Prostate gland (tissue), 2 donors: ENCODE measurements around the gene ERCC5. TPM values are rescaled to one million over a fixed set of nuclear protein-coding genes. Genes with fewer than 3 reads are reported as not detected.

Experiments used
- DNase-seq: peaks from one replicate; pipeline ENCODE4 v3.0.0-alpha.2; 2019; ENCODE audit warnings: low spot score
- H3K27ac ChIP-seq, 2 donors: fragments of 200-600 bp; sonication (generic); 2 replicates each; pipeline ENCODE4 v1.5.1; 2017 to 2019
- H3K27me3 ChIP-seq: fragments of 200-600 bp; sonication (generic); replicated peaks from 2 replicates; pipeline ENCODE4 v1.5.1; 2019; ENCODE audit not compliant: insufficient read depth
- H3K36me3 ChIP-seq, 2 donors: fragments of 200-600 bp; sonication (generic); 1 replicate in 1 of 2; 2 replicates in 1 of 2; pipeline versions ENCODE4 v1.5.1 to v1.8.1; 2017 to 2019
- H3K4me1 ChIP-seq: fragments of 200-600 bp; sonication (generic); replicated peaks from 2 replicates; pipeline ENCODE4 v1.5.1; 2019
- H3K4me3 ChIP-seq, 2 donors: fragments of 200-600 bp; sonication (generic); 2 replicates each; pipeline ENCODE4 v1.5.1; 2017 to 2019
- H3K9me3 ChIP-seq: fragments of 200-600 bp; sonication (generic); 2 replicates; pipeline ENCODE4 v1.5.1; 2017
- POLR2A ChIP-seq: fragments of 450-650 bp; IDR thresholded peaks from one replicate; pipeline ENCODE4 v1.6.1; 2016; ENCODE audit warnings: antibody characterized with exemption, mild to moderate bottlenecking
- POLR2AphosphoS5 ChIP-seq: sonication (generic); formaldehyde crosslinking; IDR thresholded peaks from one replicate; pipeline ENCODE4 v1.6.1; 2017; ENCODE audit warnings: antibody characterized with exemption
- WGBS: methylation state at CpG from one replicate; pipeline ENCODE4 v1.1.5; 2018; 5-methylcytosine and 5-hydroxymethylcytosine counted together
- intact Hi-C: fragments of 100-400 bp; cut with DNase I; formaldehyde crosslinking; loops from one replicate; pipeline ENCODE4 v1.14.2; 2022
- total RNA-seq, 2 donors: library from RNA; depleted of rRNA; stranded (reverse); fragments of >200 nt; gene quantifications; one replicate each; pipeline ENCODE4 v1.1.0, GENCODE V29; 2016
- TF ChIP-seq, protein P1 (sequence below), 4 experiments: fragments of 200-600 bp in 2 of 4; fragments of 450-650 bp in 2 of 4; sonication (generic) in 2 of 4; IDR thresholded peaks; 1 replicate in 3 of 4; 2 replicates in 1 of 4; pipeline ENCODE4 v1.5.1; 2016 to 2019; ENCODE audit warnings: antibody characterized with exemption in 4 of 4, mild to moderate bottlenecking in 2 of 4, moderate library complexity in 2 of 4

The ERCC5 gene
- total RNA-seq, 2 donors from 2014 or later: 60.9 to 72.7 TPM

GRCh38 chr13:102915393-102915930 lies 69.6 kb downstream of the ERCC5 start:
- 74% methylated on average over 3 of the region's 3 CpGs for WGBS
- no peaks in the 10 kb centered on the region for H3K4me1 ChIP-seq
- H3K4me3 ChIP-seq: no peak overlapping the region
- no peak overlapping the region for H3K27ac ChIP-seq
- no peaks in the 10 kb centered on the region for H3K27me3 ChIP-seq
- no peaks in the 10 kb centered on the region for H3K36me3 ChIP-seq
- intact Hi-C loops: loop anchor here (2.0 kb wide), 1 partner anchor 225 kb away; no protein-coding TSS in a partner anchor
- H3K9me3 ChIP-seq: no peaks in the 10 kb centered on the region
- no peak for TF ChIP-seq POLR2A
- TF ChIP-seq, protein P1, sequence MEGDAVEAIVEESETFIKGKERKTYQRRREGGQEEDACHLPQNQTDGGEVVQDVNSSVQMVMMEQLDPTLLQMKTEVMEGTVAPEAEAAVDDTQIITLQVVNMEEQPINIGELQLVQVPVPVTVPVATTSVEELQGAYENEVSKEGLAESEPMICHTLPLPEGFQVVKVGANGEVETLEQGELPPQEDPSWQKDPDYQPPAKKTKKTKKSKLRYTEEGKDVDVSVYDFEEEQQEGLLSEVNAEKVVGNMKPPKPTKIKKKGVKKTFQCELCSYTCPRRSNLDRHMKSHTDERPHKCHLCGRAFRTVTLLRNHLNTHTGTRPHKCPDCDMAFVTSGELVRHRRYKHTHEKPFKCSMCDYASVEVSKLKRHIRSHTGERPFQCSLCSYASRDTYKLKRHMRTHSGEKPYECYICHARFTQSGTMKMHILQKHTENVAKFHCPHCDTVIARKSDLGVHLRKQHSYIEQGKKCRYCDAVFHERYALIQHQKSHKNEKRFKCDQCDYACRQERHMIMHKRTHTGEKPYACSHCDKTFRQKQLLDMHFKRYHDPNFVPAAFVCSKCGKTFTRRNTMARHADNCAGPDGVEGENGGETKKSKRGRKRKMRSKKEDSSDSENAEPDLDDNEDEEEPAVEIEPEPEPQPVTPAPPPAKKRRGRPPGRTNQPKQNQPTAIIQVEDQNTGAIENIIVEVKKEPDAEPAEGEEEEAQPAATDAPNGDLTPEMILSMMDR (IDR thresholded peaks at IDR 0.05): no peak
- no peak for TF ChIP-seq POLR2AphosphoS5
- DNase-seq: no peak

DNA sequence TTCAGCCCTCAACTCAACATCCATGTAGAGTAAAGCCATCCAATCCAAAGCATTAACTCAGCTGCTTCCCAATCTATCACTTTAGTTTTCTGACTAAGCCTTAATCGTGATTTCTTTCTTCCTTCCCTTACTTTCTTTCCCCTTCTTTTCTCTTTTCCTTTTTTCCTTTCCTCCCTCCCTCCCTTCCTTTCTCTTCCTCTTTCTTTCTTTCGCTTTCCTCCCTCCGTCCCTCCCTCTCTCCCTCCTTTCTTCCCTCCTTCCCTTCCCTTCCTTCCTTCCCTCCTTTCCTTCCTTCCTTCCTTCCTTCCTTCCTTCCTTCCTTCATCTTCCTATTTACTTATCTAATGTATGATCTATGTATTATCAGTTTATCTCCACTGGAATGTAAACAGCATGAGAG lies 71.2 kb downstream of the ERCC5 start:
- Histone ChIP-seq H3K27ac (no peak overlapping the region), H3K4me3 (no peak overlapping the region), H3K36me3 (no peaks in the 10 kb centered on the region), H3K4me1 (no peaks in the 10 kb centered on the region), H3K27me3 (no peaks in the 10 kb centered on the region), H3K9me3 (no peaks in the 10 kb centered on the region)
- no peak for DNase-seq
- no peak for TF ChIP-seq POLR2A
- WGBS: 94% methylated on average over 3 of the region's 3 CpGs
- intact Hi-C loops: no loop called here

- TF ChIP-seq, protein P1 (IDR thresholded peaks at IDR 0.05): no peak
- TF ChIP-seq POLR2AphosphoS5: no peak
- TF ChIP-seq POLR2A: no peak
- Histone ChIP-seq H3K4me3 (no peak overlapping the region), H3K36me3 (no peaks in the 10 kb centered on the region), H3K4me1 (no peaks in the 10 kb centered on the region), H3K27me3 (no peaks in the 10 kb centered on the region), H3K27ac (no peak overlapping the region), H3K9me3 (no peaks in the 10 kb centered on the region)
- no peak for DNase-seq
- intact Hi-C loops: no loop called here
- 91% methylated on average over 5 of the region's 5 CpGs for WGBS
Observed at GRCh38 chr13:102922184-102922583, 76.4 kb downstream of the ERCC5 start.

Other genes starting within 250 kb of the ERCC5 start
- 10 to 100 TPM; 31.4 to 31.8 TPM for gene TPP2, start 249.0 kb upstream of the ERCC5 start, total RNA-seq
- not detected for gene METTL21C, start 151.0 kb upstream of the ERCC5 start, total RNA-seq
- 10 to 100 TPM in 1 of 2 donors, 1 to 10 TPM in 1; 3.6 to 22.2 TPM for gene TEX30, start 72.2 kb upstream of the ERCC5 start, total RNA-seq
- 1 to 10 TPM; 3.9 to 4.0 TPM for gene POGLUT2, start 47.1 kb upstream of the ERCC5 start, total RNA-seq
- gene BIVM, start 46.9 kb upstream of the ERCC5 start, total RNA-seq: 10 to 100 TPM; 16.2 to 22.0 TPM
- gene SLC10A2, start 220.4 kb downstream of the ERCC5 start, total RNA-seq: not detected